DMS153 (cell line): Measurements from ENCODE around the gene SPAG6.

Experiments used
- DNase-seq: peaks from one replicate; lab custom pipeline; 2025; lab: John Stamatoyannopoulos, UW

SPAG6 gene

DNA sequence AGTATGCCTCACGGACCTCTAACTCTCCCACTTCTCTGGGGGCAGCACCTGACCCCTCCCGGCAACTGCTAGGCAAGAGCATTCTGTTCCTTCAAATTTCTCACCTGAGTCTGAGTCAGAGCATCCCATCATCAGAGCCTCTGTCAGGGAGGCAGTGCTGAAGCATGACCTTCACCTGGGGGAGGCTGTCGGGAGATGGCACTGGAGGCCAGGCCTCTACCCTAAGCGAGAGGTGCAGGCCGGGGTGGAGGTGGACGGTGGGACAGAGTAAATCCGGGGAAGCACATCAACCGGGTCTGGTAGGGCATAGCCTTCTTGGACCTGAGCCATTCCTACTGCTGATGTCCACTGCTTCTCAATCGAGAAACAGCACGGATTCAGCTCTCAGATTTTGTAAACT, 90.4 kb downstream of the SPAG6 start:
- no peak for DNase-seq

DNA sequence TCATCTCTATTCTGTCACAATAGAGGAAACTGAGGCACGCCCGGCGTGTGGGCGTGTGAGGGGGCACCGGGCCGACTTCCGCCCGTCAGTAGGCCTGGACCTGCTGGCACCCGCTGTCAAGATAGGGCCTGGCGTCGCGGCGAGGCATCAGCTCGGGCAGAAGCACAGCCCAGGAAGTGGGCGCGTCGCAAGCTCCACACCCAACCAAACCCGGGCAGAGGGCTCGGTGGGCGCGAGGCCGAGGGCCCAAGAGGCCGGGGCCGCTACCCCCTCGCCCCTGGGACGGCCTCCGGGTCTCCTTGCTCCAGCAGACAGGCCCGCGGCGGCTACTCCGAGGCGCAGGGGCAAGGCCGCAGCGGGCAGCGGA, 91.2 kb downstream of the SPAG6 start:
- no peak for DNase-seq

DNA sequence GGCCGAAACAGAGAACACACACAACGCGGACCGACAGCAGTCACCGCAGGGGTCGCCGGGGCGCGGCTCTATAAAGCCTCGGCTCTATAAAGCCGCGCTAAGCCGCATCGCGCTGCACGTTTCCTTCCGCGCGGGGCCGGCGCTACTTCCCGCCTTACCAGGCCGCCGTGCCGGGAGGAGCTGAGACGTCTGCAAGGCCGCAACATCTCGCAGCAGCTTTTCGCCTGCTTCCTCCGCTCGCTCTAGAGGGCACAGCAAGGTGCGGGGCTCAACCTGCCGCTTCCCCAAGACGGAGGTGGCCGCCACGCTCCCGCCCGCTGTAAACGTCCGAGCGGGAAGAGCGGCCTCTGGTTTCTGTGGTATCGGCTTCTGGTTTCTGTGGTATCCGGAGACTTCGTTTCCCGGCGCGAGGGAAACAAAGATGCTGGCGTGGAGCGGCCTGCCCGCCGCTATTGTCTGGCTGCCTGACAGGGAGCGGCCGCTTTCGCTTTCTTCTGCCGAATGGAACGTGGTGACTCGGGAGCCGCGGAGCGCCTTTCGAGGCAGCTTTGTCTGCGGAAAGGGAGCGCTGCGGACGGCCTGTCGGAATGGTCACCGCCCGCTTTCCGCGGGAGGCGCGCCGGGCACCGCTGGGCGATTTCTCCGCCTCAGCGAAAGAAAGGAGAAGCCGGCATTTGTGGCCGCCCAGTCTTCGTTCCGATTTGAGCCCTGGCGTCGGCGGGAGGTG, 91.8 kb downstream of the SPAG6 start:
- peak; percentile 77 for DNase-seq

DNA sequence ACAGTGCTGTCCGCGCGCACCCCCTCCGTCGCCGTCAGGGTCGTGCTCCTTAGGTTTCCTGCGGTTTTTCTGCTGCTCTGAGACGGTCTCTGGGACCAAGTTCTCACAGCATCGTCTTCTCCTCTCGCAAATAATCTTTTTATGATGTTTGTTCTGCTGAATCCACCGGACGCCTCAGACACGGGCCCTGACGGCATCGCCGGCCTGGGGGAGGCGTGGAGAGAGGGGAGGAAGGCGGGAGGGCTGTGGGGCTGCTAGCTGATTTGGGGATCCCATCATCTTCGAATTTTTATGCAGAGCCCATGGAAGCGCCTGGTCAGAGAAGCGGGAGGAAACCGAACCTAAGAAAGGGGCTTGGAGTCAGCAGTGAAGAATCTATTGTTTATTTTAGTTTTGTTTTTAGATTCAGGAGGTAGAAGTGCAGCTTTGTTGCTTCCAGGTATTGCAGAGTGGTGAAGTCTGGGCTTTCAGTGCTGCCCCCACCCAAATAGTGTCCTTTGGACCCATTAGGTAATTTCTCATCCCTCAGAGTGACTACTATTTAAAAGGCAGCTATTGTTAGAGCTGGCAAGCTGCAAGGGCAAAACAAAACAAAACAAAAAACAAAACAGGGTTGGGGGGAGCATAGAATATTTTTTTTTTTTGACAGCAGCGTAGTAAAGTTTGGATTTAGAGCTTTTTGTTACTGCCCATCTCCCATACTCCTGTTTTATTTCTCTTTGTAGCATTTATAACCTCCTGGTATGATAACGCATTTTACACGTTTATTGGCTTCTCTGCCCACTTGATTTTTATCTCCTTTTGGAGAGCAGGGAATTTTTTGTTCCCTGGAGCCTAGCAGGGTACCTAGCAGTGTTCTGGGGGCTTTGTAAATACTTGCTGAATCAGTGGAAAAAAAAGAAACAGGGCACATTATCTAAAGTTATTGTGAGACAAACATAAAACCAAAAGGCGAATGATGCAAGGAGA, 92.6 kb downstream of the SPAG6 start:
- no peak for DNase-seq

DNA sequence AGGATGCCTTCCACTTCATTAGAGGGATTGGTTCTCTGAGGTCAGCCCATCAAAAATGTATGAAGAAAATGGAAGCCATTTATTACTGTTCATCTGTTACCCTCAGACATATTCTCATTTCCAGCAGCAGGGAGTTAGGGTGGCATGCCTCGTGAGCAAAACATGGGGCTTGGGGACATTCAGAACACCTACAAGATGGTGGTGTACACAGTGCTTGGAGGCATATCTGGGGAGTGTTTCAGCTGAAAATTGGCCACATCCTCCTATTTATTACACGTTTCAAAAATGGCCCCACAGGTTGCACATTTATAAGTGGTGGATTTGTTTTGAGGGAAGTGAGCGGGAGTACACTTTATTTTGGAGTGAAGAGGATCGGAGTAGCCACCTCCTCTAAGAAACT, 93.4 kb downstream of the SPAG6 start:
- DNase-seq = no peak

DNA sequence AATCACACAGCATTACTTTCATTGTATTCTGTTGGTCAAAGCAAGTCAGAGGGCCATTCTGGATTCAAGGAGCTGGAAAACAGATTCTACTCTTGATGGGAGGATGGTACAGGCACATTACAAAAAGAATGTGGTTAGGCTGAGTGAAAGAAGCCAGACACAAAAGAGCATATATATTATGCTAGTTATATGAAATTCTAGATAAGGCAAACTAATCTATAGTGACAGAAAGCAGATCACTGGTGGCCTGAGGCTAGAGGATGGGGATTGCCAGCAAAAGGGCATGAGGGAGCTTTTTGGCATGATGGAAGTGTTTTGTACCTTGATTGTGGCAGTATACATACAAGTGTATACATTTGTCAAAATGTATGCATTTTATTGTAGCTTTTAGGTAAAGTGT, 96.8 kb downstream of the SPAG6 start:
- DNase-seq = no peak

DNA sequence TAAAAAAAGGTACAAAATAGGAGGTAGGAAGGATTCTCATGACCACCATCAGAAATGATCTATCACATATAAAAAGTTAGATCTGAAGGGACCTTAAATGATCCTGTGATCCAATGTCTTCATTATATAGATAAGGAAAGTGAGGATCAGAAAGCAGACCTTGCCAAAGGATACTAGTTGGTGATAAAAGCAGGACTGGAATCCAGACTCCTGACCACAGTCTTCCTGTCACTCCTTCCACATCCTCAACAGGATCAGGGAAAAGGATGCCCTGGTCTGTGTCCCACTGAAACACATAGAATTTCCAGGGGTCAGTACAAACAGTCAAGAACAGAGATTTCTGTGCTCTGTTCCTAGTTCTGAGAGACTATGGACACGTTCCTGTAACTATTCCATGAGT, 97.2 kb downstream of the SPAG6 start:
- no peak for DNase-seq

DNA sequence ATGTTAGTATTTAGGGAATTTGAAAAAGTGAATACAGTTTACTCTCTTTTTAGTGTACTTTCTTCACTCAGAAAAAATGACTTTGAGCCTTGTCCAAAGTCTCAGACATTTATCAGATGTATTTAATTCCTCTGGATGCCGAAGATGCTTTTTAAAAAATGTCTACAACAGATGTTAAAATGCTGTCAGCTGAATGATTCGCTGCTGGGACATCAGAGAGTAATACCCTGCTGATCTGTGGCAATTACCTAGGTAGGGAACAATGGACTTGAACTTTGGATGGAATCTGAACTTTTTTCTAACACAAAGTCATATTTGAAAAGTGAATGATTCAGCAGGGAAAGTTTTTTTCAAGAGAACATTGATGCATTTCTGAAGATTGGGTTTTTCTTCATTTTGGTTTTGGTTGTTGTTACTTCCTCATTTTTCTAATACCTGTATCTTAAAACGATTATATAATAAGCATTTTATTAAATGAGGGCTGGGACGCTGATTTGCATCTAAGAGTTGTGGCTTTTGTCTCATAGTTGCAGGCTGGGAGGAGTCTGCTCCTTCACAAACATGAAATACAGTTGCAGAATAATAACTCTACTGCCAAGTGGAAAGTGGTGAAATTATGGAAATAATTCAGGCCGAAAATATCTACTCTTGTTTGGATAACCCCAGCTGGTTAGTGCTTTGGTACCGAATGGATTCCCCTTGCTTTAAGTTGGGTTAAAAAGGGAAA, 98.0 kb downstream of the SPAG6 start:
- no peak for DNase-seq

DNA sequence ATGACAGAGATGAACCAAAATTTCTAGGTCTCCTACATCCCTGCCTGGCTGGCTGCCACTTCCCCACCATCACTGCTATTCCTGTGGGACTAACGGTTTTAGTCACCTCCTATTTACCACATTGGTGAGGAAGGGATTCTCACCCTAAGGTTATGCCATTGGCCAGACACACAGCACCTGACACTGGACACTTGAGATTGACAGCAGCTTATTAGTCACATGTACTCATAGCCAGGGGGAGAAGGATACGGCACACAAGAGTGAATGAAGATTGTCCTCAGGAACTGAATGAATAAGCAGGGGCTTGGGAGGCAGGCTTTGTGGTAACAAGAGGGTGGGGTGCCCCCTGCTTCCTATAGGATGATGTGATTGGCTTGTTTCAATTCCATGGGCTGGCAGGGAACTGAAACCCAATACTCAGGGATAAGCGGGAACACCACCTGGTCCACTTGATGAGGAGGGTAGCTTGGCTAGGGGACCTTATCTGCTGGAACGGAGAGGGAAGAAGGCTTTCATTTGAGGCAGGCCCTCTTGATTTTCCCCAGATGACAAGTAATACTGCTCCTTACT, 99.0 kb downstream of the SPAG6 start:
- DNase-seq = no peak

DNA sequence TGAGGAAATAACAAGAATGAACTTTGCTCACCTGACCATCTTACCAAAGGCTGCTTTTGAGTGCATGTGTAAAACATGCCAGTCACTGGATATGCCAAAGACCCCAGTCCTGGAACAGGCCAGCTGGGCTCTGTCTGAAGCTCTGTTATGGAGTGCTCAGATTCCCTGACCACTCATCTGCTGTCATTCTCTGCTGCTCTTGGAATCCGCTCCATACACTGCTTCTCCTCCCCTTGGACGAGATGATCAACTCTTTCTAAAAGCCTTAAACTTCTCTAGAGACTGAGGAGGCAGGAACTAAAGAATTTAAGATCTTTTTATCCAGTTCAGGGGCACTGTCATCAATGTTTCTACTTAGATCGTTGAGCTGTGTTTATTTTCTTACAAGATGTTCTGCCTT, 100.2 kb downstream of the SPAG6 start:
- no peak for DNase-seq

DNA sequence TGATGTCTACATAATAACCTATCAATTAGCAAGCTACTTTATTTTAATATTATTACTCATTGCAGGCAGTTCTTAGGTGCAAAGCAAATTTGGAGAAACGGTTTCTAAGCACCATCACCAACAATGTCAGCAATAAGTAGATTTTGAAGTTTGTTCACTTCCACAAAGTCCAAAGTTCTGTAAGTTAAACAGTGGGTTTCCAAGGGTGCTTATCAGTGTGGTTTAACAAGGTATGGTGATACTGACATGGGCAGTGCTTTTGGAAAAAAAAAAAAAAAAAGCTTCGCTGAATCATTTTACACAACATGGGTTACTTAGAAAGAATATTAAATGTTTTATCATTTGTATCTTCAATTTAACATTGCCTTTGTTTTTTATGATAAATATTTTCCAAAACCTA, 101.8 kb downstream of the SPAG6 start:
- no peak for DNase-seq

DNA sequence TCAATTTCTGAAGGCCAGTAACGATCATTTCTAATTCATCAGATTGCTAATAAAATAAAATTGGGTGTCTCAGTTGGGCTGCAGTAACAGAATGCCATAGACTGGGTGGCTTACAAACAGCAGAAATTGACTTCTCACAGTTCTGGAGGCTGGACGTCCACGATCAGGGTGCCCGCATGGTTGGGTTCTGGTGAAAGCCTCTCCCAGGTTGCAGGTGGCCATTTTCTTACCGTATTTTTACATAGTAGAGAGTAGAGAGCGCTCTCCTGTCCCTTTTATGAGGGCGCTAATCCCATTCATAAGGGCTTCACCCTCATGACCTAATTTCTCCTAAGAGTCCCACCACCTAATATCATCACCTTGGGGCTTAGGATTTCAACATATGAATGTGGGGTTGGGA, 106.0 kb downstream of the SPAG6 start:
- DNase-seq = no peak

DNA sequence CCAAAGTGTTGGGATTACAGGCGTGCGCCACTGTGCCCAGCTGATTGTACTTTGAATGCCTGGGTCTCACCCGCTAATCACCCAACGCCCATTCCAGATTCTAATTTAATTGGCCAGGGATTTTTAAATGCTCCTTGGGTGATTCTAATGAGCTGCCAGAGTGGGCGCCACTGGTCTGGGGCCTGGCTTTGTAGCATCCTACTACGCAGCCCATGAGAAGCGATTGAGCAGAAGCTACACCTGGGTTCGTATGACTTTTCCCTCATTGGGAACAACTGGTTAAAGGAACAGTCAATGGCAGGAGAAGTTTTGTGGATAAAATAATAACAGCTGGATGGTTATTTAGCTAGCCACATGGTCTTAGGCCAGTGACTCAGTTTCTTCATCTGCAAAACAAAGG, 108.0 kb downstream of the SPAG6 start:
- DNase-seq = no peak

DNA sequence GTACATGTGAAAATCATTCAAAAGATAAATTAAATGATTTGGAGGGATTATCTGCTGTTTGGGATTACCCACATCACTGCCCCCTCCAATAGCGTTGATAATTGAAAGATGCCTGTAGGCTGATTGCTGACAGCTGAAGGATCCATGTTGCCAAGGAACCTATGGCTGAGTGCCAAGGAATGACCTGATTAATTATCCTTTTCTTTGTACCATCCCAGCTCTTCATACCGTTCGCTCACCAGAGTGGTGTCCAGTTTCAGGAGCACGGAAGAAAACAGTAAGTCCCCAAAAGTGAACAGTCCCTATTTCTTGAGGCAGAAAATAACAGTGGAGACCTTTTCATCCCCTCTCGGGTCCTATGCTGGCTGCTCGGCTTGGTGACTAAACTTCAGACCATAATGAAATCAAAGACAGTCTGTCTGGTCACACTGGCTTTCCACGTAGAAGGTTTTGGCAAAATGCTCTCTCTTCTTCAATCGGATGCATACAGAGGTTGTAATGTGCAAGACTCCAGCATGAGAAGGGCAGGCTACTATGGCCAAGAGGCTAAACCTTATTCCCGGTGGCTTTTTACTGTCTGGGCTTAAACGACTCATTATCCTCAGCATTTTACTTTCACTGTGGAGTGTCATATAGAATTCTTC, 108.8 kb downstream of the SPAG6 start:
- peak; percentile 19 for DNase-seq

DNA sequence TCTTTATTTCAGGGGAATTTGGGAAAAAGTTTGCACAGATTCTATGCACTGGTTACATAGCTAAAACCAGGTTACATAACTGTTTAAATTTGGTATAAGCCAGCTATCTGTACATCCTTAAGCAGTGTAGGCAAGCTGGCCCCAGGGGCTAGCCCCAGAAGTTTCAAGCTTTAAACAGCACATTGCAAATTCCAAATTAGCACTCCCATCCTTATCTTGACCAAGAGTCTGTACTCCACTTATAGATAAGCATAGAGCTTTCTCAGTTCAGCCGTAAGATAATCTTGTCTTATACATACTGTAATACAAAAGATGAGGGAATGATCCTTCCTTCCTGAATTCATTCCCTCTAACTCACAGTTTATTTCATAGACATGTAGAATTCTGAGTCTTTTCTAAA, 109.3 kb downstream of the SPAG6 start:
- no peak for DNase-seq

DNA sequence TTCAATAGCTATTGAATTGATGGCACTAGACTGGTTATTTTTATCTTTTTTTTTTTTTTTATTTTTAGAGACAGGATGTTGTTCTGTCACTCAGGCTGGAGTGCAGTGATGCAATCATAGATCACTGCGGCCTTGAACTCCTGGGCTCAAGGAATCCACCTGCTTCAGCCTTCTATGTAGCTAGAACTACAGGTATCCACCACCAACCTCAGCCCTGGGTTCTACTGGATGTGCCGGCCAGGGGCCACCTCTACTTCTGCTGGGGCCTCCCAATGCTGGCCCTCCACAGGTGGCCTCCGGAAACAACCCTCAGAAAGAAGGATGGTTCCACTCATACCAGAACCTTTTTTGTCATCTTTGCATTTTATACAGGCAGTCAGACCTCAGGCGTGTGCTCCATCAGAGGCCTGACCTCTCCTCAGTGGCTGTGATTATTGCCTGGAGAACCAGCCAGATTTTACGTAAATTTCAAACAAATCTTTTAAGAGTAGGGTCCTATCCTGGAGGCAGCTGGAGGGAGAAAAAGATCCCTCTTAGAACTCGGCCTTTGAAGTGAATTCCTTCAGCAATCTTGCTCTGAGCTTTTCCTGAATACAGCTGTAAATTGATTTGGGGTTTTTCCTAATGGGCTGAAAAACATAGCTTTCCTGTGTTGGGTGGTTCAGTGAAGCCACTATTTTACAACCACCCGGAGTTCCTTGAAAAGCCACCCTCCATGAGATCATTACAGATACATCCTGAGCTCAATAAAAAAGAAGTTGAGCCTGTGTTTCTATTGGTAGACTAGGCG, 110.0 kb downstream of the SPAG6 start:
- DNase-seq = no peak

DNA sequence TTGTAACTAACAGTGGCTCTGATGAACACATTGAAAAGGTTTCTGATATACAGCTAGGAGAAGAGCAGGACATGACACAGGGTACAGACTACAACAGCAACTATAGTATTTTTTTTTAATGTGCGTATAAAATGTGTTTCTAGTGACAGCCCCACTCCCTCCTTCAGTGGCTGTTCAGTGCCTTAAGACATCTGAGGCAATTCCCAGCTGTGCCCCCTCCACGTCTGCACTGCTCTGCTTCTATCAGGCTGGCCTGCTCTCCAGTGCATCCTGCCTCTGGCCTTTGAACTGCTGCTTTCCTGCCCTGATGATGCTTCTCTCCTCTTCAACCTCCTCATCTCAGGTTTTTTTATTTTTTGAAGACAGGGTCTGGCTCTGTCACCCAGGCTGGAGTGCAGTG, 111.2 kb downstream of the SPAG6 start:
- no peak for DNase-seq

DNA sequence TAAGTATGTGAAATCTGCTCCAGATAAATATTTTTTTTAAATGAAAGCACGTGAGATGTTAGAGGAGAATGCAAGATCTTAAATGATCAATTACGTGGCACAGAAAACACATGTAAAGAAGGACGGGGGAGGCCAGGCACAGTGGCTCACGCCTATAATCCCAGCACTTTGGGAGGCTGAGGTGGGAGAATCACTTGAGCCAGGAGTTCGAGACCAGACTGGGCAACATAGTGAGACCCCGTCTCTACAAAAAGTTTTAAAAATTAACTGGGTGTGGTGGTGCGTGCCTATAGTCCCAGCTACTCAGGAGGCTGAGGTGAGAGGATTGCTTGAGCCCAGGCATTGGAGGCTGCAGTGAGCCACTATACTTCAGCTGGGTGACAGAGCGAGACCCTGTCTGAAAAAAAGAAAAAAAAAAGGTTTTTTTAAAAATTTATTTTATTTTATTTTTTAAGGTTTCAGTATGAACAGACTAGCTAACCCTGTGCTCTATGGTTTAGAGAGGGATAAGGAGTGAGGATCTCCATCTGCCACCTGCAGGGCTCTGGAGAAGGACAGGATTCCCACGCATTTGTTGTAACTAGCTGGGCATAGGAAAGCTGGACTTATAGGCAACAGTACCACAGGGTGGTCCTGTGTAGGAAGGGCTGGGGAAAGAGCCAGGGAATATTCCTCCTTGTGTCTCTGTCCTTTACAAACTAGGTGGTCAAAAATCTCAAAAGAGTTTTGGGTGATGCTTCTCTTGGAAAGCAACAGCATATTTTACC, 113.2 kb downstream of the SPAG6 start:
- DNase-seq = no peak

DNA sequence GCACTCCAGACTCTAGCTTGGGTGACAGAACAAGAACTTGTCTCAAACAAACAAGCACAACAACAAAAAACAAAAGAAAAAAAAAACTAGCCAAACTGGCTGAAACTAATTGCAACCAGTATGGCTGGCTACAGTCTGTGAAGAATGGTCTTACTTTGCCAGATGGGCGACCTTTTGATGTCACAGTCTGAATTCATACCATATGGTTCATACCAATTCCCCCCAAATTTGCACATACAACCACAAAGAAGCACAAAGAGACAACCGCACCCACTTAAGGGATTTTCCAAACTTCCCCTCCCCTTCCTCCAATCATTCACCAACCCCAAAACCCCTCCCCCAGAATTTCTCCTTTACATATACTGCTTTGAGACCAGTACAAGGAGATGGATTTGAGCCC, 114.2 kb downstream of the SPAG6 start:
- no peak for DNase-seq

DNA sequence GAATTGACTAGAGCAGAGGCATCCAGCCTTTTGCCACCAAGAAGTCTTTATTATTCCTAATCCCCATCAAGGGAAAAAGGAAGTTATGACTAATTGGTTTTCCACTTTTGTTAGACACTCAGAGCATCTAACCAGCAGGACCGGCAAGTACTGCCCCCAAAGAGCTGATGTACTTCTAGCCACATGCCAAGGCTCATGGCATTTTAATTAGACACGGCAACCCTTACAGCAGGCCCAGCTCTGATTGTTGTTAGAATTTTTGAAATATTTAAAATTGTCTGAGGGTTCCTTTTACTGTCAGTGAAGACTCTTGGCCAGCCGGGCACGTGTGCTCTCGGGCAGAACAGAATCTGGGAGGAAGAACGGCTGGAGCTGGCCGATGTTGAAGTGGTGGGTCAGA, 114.8 kb downstream of the SPAG6 start:
- DNase-seq = no peak
